DMS79 (cell line): ENCODE data around the gene MYF5.

Experiments
- DNase-seq: peaks from one replicate; lab custom pipeline; 2025; lab: John Stamatoyannopoulos, UW

The MYF5 gene

GRCh38 chr12:80707830-80708258 is 8.9 kb upstream of the MYF5 start:
- DNase-seq = no peak

DNA sequence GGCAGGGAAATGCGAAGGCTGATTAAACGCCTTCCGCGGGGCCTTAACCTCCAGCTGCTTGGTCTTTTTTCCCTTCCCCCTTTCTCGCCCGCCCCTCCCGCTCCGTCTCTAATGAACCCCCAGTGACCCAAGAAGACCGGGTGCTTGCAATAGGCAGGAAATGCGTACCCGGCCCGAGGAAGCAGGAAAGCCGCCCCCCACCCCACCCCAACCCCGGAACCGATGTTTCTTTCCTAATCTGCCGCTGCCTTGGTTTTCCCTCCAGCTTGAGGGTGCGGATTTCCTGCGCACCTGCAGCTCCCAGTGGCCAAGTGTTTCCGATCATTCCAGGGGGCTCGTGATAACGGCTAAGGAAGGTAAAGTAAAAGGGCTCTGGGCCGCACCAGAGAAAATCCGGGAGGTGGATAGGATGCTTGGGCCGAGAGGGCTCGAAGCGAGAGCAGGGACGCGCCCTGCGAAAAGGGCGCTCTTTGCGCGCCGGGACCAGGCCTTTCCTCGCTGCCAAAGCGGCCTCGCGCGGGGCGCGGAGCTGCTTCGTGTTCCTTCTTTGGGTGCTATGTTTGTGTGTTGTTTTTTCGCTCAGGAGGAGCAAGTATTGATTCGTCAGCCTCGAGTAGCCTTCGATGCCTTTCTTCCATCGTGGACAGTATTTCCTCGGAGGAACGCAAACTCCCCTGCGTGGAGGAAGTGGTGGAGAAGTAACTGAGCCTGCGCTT is 8.3 kb upstream of the MYF5 start:
- DNase-seq = no peak

DNA sequence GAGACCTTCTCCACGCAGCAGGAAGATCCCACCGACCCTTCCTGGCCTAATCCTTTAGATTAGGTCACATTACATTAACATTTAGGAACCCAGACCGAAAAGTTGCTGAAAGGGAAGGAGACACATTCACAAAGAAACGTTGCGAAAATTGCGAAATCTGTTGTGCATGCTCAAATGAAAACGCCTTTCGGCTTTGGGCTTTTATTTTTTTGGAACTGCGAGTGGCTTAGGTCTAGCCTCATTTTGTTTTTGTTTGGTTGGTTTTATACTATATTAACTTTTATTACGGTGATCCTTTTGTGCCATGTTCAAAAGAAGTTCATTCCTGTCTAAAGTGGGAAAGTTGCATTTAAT is 7.8 kb upstream of the MYF5 start:
- no peak for DNase-seq

GRCh38 chr12:80709811-80710726 is 6.6 kb upstream of the MYF5 start:
- DNase-seq = no peak

DNA sequence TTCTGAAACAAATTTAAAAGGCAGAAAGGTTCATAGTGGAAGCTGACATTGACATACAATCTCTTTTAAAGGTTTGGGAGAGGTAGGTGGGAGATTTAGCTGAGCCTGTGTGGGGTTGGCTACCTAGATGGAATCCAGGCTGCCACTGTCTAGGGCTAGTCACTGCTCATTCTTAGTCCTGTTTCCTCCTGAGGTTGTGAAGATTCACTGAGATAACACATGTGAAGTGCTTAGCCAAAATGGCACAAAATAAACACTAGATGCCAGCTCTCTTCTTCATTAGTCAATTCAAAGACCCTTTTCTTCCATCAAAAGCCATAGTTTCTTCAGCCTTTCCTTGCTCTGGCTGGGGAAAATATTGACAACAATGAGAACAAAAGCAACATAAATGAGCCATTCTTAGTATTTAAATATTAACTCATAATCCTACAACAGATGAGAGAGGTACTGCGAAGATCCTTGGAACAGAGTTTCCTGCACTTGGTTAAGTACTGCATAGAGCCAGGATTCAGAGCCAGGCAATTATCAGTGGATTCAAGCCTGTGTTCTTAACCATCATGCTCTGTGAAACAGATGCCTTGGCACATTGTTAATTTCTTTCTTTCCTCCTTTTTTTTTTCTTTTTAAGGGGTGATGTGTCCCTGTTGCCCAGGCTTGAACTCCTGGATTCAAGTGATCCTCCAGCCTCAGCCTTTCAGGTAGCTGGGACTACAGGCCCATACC is 5.8 kb upstream of the MYF5 start:
- DNase-seq = no peak

GRCh38 chr12:80711866-80712265 is 4.8 kb upstream of the MYF5 start:
- no peak for DNase-seq

DNA sequence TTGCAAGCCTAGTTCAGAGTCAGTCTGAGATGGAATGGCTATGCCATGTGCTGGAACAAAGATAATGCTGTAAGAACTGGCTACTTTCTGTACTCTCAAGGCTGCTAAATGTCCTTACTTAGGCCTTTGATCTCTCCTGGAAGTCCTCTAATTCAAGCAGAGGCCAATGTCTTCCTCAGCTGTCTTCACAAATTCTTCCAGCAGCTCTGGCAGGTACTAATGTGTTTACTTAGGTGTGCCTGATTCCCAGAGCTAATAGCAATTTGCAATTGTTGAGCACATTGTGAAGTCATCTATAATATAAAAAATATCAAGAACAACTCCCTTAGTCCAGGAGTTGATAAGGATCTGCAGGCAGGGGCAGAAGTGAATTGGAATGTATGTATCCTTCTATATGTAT is 3.8 kb upstream of the MYF5 start:
- no peak for DNase-seq

GRCh38 chr12:80713419-80713818 is 3.3 kb upstream of the MYF5 start:
- no peak for DNase-seq

- no peak for DNase-seq
These were observed 2.7 kb upstream of the MYF5 start for GRCh38 chr12:80714055-80714454.

DNA sequence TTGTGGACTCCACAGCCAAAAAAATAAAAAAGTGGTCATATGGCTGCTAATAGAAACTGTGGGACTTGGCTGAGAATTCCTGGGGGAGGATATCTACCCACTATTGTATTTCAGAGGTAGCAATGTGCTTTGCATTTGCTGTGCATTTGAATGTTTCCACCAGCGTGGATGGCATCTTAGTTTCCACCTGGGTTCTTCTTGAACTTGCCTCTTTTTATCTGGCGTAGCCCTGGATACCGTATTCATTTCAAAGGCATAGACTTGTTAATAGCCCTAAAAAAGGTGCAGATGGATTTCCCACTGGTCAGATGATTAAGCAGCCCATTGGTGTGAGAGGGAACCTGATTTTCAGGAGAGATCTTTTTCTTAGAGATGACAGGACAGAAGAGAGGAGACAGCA is 1.9 kb upstream of the MYF5 start:
- no peak for DNase-seq

DNA sequence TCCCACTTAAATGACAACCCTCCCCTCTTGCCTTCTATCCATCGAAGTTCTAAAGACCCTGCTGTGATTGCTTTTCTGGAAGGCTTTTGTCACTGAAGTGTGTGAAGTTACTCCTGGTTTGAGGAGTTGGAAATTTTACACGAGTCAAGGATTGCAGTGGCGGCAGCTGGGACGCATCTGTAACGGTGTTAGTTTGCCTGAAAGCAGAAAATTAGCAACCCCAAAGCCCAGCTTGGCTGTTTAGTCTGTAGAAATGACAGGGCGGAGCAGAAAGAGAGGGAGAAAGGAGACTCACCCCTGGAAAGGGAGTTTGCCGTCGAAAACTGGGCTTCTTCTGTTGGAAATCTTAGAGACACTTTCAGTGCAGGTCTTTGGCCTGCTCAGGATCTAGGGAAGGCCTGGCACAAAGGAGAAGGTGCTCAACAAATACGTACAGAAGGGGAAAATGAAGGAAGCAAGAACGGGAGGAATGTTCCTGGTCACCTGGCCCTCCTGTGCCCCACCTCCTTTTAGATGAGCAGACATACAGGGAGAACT is 931 bp upstream of the MYF5 start:
- no peak for DNase-seq

DNA sequence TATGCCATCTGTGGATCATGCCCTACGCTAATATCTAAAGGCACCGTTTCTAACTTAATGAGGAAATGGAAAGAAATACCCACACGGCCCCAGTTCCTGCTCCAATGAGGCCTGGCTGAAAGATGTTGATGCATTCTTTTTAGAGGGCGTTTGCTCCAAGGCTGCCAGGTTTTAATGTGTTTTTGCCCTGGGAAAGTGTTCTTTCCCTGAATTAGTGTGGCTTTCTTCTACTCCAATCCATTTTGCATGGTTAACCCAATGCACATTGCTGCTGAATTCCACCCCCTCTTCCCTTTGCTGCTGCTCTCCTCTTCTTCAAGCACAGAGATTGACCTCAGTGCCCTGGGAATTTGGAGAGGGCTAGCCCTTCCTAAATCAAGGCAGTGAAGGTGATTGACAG is 1.1 kb downstream of the MYF5 start:
- no peak for DNase-seq

- DNase-seq = no peak
These were observed 3.8 kb downstream of the MYF5 start for GRCh38 chr12:80720516-80720915.

GRCh38 chr12:80721326-80721725 is 4.6 kb downstream of the MYF5 start:
- DNase-seq = no peak

- DNase-seq = no peak
These were observed 29.3 kb downstream of the MYF5 start for GRCh38 chr12:80745851-80746505.

- DNase-seq = no peak
These were observed 31.1 kb downstream of the MYF5 start for GRCh38 chr12:80747800-80748199.

DNA sequence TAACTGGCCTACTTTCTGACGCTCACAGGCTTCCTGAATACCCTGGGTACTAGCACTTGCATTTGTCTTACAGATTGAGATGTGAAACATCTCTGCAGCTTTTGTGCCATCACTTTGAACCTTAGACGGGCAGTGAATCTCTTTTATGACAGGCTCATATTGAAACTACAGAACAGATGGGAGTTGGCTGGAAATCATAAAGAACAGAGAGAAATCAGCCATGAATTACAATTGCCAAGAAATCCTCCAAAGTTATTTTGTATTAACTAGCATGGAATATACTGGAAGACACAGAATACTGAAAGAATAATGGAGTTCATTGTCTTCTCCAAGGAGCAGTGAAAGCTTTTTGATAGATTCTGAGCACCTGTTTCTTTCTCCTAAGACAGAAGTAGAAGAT is 32.7 kb downstream of the MYF5 start:
- DNase-seq = no peak

GRCh38 chr12:80752464-80752863 is 35.8 kb downstream of the MYF5 start:
- no peak for DNase-seq

GRCh38 chr12:80754274-80754673 is 37.6 kb downstream of the MYF5 start:
- DNase-seq = no peak

- DNase-seq = no peak
These were observed 40.2 kb downstream of the MYF5 start for GRCh38 chr12:80756875-80757274.

DNA sequence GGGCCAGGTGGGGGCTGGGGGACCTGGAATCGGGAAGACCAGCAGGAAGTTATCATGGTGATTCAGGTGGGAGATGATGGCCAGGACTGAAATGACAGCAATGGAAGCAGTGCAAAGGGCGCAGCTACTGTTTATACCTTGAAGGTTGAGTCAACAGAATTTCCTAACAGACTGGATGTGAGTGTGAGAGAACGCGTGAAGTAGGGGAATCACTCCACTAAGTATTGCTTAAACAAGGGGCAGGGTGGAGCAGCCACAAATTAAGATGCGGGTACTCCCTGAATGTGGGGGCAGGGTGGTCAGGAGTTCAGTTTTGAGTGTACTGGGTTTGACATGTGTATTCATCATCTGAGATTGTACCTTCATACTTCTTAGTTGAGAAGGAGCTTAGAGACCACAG is 45.1 kb downstream of the MYF5 start:
- DNase-seq = no peak

DNA sequence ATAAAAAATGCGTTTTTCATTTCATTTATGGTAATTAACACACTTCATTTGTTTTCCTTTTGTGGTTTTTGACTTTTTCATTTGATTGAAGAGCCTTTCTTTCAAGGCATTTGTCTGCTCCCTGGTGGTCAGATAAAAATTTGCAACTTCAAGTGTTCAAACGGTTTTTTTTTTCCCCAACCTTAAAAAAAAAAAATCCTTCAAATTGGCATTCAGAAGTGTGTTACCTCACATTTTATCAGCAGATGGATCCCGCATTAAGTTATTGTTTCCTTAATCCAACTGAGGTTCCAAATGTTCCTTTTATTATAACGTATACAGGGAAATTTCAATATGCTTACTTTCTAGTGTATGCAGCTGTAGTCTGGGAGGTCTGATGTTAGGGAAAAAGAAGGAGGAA is 47.2 kb downstream of the MYF5 start:
- DNase-seq = no peak
